OCI-LY7 (cell line): ENCODE data around the gene PTPRE.

Experiments
- CTCF ChIP-seq: fragments of 200-600 bp; sonication (generic); conservative IDR thresholded peaks from 2 replicates; pipeline ENCODE4 v1.5.1; 2014; ENCODE audit warnings: mild to moderate bottlenecking, antibody characterized with exemption, low read length, moderate library complexity, mixed read lengths
- EZH2phosphoT487 ChIP-seq: fragments of 200-600 bp; sonication (generic); IDR thresholded peaks from 2 replicates; pipeline ENCODE4 v1.6.1; 2018; ENCODE audit warnings: low read depth, borderline replicate concordance, mild to moderate bottlenecking, mixed run types, antibody characterized with exemption, low read length, moderate library complexity, mixed read lengths

DNA sequence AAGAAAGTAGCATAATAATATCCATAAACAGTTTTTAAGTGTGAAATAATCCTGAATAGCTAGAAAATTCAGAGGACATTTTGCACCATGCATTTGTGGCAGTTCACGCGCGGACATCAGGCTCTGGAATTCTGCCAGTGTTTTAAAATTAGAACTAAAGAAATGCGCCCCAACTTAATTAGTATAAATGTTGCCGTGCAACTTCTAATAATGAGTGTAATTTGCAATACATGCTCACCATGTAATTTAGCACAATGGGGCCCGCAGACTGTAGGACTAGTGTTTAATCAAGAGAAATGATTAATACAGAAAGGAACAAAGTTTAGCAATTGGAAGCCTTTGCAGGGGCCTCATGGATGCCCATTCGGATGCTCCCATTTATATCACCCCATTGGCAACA lies 96.6 kb downstream of the PTPRE start:
- TF ChIP-seq CTCF (no peak), EZH2phosphoT487 (no peak)
